Measurements from ENCODE around the gene CHRD.

- TF ChIP-seq RAD21 (IDR thresholded peaks at IDR 0.05; ENCODE audit: low read length), result no peak
- no peak for TF ChIP-seq FOXM1 (IDR thresholded peaks at IDR 0.05; ENCODE audit: low read depth)
- TF ChIP-seq CTCF (IDR thresholded peaks at IDR 0.05), result no peak
- no peak for TF ChIP-seq IRF3 (IDR thresholded peaks at IDR 0.05; ENCODE audit: low read depth, low read length)
- TF ChIP-seq POLR2AphosphoS5 (IDR thresholded peaks at IDR 0.05; ENCODE audit: low read depth, low read length), result no peak
- TF ChIP-seq TEAD4 (IDR thresholded peaks at IDR 0.05; ENCODE audit: borderline replicate concordance, insufficient read depth), result no peak
- TF ChIP-seq SMC3 (IDR thresholded peaks at IDR 0.05; ENCODE audit: low read depth, low read length), result no peak
- TF ChIP-seq USF1 (IDR thresholded peaks at IDR 0.05; ENCODE audit: borderline replicate concordance, low read depth), result no peak
- no peak for TF ChIP-seq MEF2A (IDR thresholded peaks at IDR 0.05; ENCODE audit: borderline replicate concordance, low read depth)
- no peak for TF ChIP-seq USF2 (IDR thresholded peaks at IDR 0.05; ENCODE audit: borderline replicate concordance, low read depth, low read length)
- TF ChIP-seq PBX3 (IDR thresholded peaks at IDR 0.05), result no peak
- no peak for TF ChIP-seq NRF1 (IDR thresholded peaks at IDR 0.05; ENCODE audit: low read depth, low read length)
- TF ChIP-seq RFX5 (IDR thresholded peaks at IDR 0.05; ENCODE audit: low read length), result no peak
- TF ChIP-seq REST (IDR thresholded peaks at IDR 0.05; ENCODE audit: low read depth, low read length), result no peak
Measured at GRCh38 chr3:184357248-184358123, 22.4 kb upstream of the CHRD start.
